Progenitor cell of endocrine pancreas (in vitro differentiated cells): Measurements from ENCODE around the gene PRSS53. TPM values are rescaled to one million over a fixed set of nuclear protein-coding genes. Genes with fewer than 3 reads are reported as not detected.

Experiments
- DNase-seq: peaks from one replicate; pipeline ENCODE4 v3.0.0; 2021; ENCODE audit warnings: low spot score; ENCODE audit not compliant: unreplicated experiment
- H3K27ac Mint-ChIP-seq: 2 replicates; pipeline ENCODE4 v1.8.0; 2021; ENCODE audit warnings: mild to moderate bottlenecking, moderate library complexity, mixed read lengths
- H3K27me3 Mint-ChIP-seq: 2 replicates; pipeline ENCODE4 v1.8.0; 2021; ENCODE audit warnings: mixed read lengths
- H3K36me3 Mint-ChIP-seq: 2 replicates; pipeline ENCODE4 v1.8.0; 2022; ENCODE audit warnings: mixed read lengths; ENCODE audit not compliant: insufficient read depth
- H3K4me1 Mint-ChIP-seq: 2 replicates; pipeline ENCODE4 v1.8.0; 2021; ENCODE audit warnings: low read depth, mixed read lengths
- H3K4me3 Mint-ChIP-seq: 2 replicates; pipeline ENCODE4 v1.8.0; 2021; ENCODE audit warnings: low read depth, mild to moderate bottlenecking, moderate library complexity, mixed read lengths
- H3K9me3 Mint-ChIP-seq: 2 replicates; pipeline ENCODE4 v1.8.0; 2021; ENCODE audit warnings: low read depth, mixed read lengths
- CTCF ChIP-seq: fragments of 200-600 bp; sonication (generic); IDR thresholded peaks from one replicate; pipeline ENCODE4 v1.5.0; 2021; ENCODE audit warnings: antibody characterized with exemption, mild to moderate bottlenecking; ENCODE audit not compliant: unreplicated experiment
- total RNA-seq: library from RNA; stranded (reverse); gene quantifications from 2 replicates; pipeline ENCODE4 v1.2.1, GENCODE V29; 2021

Gene PRSS53
- total RNA-seq, 1 donor from 2014 or later: 2.3 TPM

GRCh38 chr16:31081428-31082351 lies 7.1 kb downstream of the PRSS53 start:
- Mint-ChIP-seq H3K27ac (peak overlapping the region; percentile 71), H3K4me3 (no peak overlapping the region), H3K4me1 (no peaks in the 10 kb centered on the region), H3K27me3 (no peaks in the 10 kb centered on the region), H3K36me3 (peaks cover 4% of the 10 kb centered on the region), H3K9me3 (no peaks in the 10 kb centered on the region)
- DNase-seq: no peak
- no peak for TF ChIP-seq CTCF

- no peaks in the 10 kb centered on the region for H3K4me1 Mint-ChIP-seq
- no peaks in the 10 kb centered on the region for H3K27me3 Mint-ChIP-seq
- peaks cover 4% of the 10 kb centered on the region for H3K36me3 Mint-ChIP-seq
- H3K27ac Mint-ChIP-seq: no peak overlapping the region
- no peaks in the 10 kb centered on the region for H3K9me3 Mint-ChIP-seq
- H3K4me3 Mint-ChIP-seq: no peak overlapping the region
- DNase-seq: no peak
- no peak for TF ChIP-seq CTCF
These were observed 7.9 kb downstream of the PRSS53 start for GRCh38 chr16:31080756-31081419.

- no peaks in the 10 kb centered on the region for H3K27me3 Mint-ChIP-seq
- no peak for DNase-seq
- no peak overlapping the region for H3K27ac Mint-ChIP-seq
- no peak for TF ChIP-seq CTCF
- no peaks in the 10 kb centered on the region for H3K9me3 Mint-ChIP-seq
- no peaks in the 10 kb centered on the region for H3K4me1 Mint-ChIP-seq
- H3K36me3 Mint-ChIP-seq: peaks cover 4% of the 10 kb centered on the region
- H3K4me3 Mint-ChIP-seq: no peak overlapping the region
These were observed 8.6 kb downstream of the PRSS53 start for GRCh38 chr16:31080035-31080629.

GRCh38 chr16:31079342-31079944 lies 9.3 kb downstream of the PRSS53 start:
- H3K27me3 Mint-ChIP-seq: no peaks in the 10 kb centered on the region
- peaks cover 6% of the 10 kb centered on the region for H3K4me1 Mint-ChIP-seq
- DNase-seq: no peak
- no peaks in the 10 kb centered on the region for H3K9me3 Mint-ChIP-seq
- no peak for TF ChIP-seq CTCF
- H3K36me3 Mint-ChIP-seq: peaks cover 4% of the 10 kb centered on the region
- no peak overlapping the region for H3K27ac Mint-ChIP-seq
- no peak overlapping the region for H3K4me3 Mint-ChIP-seq
